Activated T-cell treated with anti-CD3 and anti-CD28 coated beads for 1 hour (primary cell): Measurements from ENCODE around the gene AEBP1.

ENCODE experiments used
- DNase-seq: peaks from one replicate; pipeline ENCODE4 v3.0.0-alpha.2; 2020; ENCODE audit warnings: low read depth

AEBP1 gene

GRCh38 chr7:44103923-44104859 lies at the start of gene AEBP1:
TSS of gene AEBP1 (plus strand) at chr7:44104345. CDS start at chr7:44104666, 321 bp downstream.
- no peak for DNase-seq

GRCh38 chr7:44056681-44057080 lies 47.5 kb upstream of the AEBP1 start:
- no peak for DNase-seq

GRCh38 chr7:44057181-44057848 lies 46.8 kb upstream of the AEBP1 start:
- no peak for DNase-seq

GRCh38 chr7:44057849-44058758 lies 46.0 kb upstream of the AEBP1 start:
- DNase-seq, result no peak

GRCh38 chr7:44058759-44059218 lies 45.4 kb upstream of the AEBP1 start:
- DNase-seq, result no peak

GRCh38 chr7:44059219-44060090 lies 44.7 kb upstream of the AEBP1 start:
- DNase-seq, result no peak

- DNase-seq, result no peak
Observed at GRCh38 chr7:44060091-44060947, 43.8 kb upstream of the AEBP1 start.

- no peak for DNase-seq
Observed at GRCh38 chr7:44060948-44061644, 43.0 kb upstream of the AEBP1 start.

- no peak for DNase-seq
Observed at GRCh38 chr7:44061645-44062179, 42.4 kb upstream of the AEBP1 start.

GRCh38 chr7:44062180-44062902 lies 41.8 kb upstream of the AEBP1 start:
- DNase-seq, result no peak

GRCh38 chr7:44062903-44063295 lies 41.2 kb upstream of the AEBP1 start:
- no peak for DNase-seq

GRCh38 chr7:44063547-44063893 lies 40.6 kb upstream of the AEBP1 start:
- DNase-seq, result no peak

- no peak for DNase-seq
Observed at GRCh38 chr7:44063894-44064651, 40.1 kb upstream of the AEBP1 start.

- no peak for DNase-seq
Observed at GRCh38 chr7:44064791-44065430, 39.2 kb upstream of the AEBP1 start.

GRCh38 chr7:44065431-44066110 lies 38.6 kb upstream of the AEBP1 start, which contains the start of gene PGAM2:
TSS of gene PGAM2 (minus strand) at chr7:44065567. CDS start at chr7:44065529, 38 bp downstream.
- DNase-seq, result no peak

GRCh38 chr7:44066111-44066460 lies 38.1 kb upstream of the AEBP1 start:
- no peak for DNase-seq
